ENCODE results near the gene USP30.

The USP30 gene

DNA sequence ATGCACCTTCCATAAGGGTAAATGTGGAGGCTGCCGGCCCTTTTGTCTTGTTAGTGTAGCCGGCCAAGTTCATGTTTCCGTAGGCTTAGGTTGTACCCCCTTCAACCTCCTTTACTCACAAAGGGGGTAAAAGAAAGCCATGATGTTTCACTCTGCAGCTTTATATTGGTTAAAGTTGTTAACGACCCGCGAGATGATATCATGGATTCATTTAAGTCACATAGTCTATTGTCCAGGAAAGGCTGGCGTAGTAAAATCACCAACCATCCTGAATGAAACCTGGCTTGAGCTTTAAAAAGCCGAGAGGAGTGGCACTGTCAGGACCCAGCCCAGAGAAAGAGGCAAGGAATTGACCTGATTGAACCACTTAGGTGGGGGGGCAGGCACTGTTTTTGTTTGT, 46.3 kb downstream of the USP30 start:
- H3K36me3 ChIP-seq (ENCODE audit: insufficient read depth, low read length), result peaks cover 25% of the 10 kb centered on the region; the same call in 1 of the 2 replicates
- H3K4me1 ChIP-seq (ENCODE audit: insufficient read depth, low read length, poor library complexity, severe bottlenecking), result peaks cover 23% of the 10 kb centered on the region
- peak overlapping the region; percentile 61; the same call in 1 of the 2 replicates for H2AFZ ChIP-seq (ENCODE audit: low read length)

DNA sequence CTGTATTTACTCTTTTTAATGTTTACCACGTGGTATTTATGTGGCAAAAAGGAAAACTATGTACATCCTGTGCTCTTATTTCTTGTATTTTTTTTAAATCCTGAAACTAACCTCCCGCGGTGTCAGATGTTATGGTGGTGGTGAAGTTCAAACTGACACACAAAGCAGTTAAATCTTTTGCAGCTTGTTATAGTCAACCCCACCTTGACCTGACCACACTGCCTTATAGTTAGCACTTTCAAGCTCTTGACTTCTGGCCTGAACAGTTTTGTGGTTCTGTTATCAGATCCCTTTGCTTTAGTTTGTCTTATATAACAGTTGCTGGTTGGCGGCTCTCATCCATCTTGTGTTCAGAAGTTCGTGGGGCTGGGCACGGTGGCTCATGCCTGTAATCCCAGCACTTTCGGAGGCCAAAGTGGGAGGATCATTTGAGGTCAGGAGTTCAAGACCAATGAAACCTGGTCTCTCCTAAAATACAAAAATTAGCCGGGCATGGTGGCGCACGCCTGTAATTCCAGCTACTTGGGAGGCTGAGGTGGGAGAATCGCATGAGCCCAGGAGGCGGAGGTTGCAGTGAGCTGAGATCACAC, 47.1 kb downstream of the USP30 start:
- H3K9me2 ChIP-seq (replicated peaks; ENCODE audit: low read depth, low read length), result no peaks in the 10 kb centered on the region
- no peaks in the 10 kb centered on the region for H3K9me3 ChIP-seq (ENCODE audit: insufficient read depth, low read depth, low read length)
- TF ChIP-seq EZH2phosphoT487 (IDR thresholded peaks at IDR 0.05; ENCODE audit: borderline replicate concordance), result no peak
- TF ChIP-seq, protein P1, sequence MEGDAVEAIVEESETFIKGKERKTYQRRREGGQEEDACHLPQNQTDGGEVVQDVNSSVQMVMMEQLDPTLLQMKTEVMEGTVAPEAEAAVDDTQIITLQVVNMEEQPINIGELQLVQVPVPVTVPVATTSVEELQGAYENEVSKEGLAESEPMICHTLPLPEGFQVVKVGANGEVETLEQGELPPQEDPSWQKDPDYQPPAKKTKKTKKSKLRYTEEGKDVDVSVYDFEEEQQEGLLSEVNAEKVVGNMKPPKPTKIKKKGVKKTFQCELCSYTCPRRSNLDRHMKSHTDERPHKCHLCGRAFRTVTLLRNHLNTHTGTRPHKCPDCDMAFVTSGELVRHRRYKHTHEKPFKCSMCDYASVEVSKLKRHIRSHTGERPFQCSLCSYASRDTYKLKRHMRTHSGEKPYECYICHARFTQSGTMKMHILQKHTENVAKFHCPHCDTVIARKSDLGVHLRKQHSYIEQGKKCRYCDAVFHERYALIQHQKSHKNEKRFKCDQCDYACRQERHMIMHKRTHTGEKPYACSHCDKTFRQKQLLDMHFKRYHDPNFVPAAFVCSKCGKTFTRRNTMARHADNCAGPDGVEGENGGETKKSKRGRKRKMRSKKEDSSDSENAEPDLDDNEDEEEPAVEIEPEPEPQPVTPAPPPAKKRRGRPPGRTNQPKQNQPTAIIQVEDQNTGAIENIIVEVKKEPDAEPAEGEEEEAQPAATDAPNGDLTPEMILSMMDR (conservative IDR thresholded peaks at IDR 0.05; ENCODE audit: low read length), result no peak
- H3K27me3 ChIP-seq (ENCODE audit: insufficient read depth, low read length, poor library complexity, severe bottlenecking), result no peaks in the 10 kb centered on the region
- peaks cover 27% of the 10 kb centered on the region for H4K20me1 ChIP-seq (ENCODE audit: insufficient read depth, low read length, poor library complexity, severe bottlenecking)
- H3K79me2 ChIP-seq (ENCODE audit: insufficient read depth, low read length), result peaks cover 48% of the 10 kb centered on the region
- H3K4me2 ChIP-seq (ENCODE audit: low read depth, low read length, poor library complexity, severe bottlenecking), result peak overlapping the region; percentile 91
- peaks cover 33% of the 10 kb centered on the region; the same call in 1 of the 2 replicates for H3K36me3 ChIP-seq (ENCODE audit: insufficient read depth, low read length)
- H3K4me1 ChIP-seq (ENCODE audit: insufficient read depth, low read length, poor library complexity, severe bottlenecking), result peaks cover 23% of the 10 kb centered on the region
- no peak overlapping the region for H2AFZ ChIP-seq (ENCODE audit: low read length)
- H3K9ac ChIP-seq (ENCODE audit: low read depth, low read length, poor library complexity, severe bottlenecking), result peak overlapping the region; percentile 84
- H3K4me3 ChIP-seq (ENCODE audit: low read length, poor library complexity, severe bottlenecking), result peak overlapping the region; percentile 77
- no peaks in the 10 kb centered on the region for H3F3A ChIP-seq (ENCODE audit: low read depth)

More for the DNA sequence above, 46.3 kb downstream of the USP30 start:
- H3K9me3 ChIP-seq (ENCODE audit: insufficient read depth, low read depth, low read length), result no peaks in the 10 kb centered on the region
- H3K4me2 ChIP-seq (ENCODE audit: low read depth, low read length, poor library complexity, severe bottlenecking), result peak overlapping the region; percentile 91
- peak overlapping the region; percentile 84 for H3K9ac ChIP-seq (ENCODE audit: low read depth, low read length, poor library complexity, severe bottlenecking)
- TF ChIP-seq, protein P1 (conservative IDR thresholded peaks at IDR 0.05; ENCODE audit: low read length), result no peak
- TF ChIP-seq EZH2phosphoT487 (IDR thresholded peaks at IDR 0.05; ENCODE audit: borderline replicate concordance), result no peak
- H3K4me3 ChIP-seq (ENCODE audit: low read length, poor library complexity, severe bottlenecking), result peak overlapping the region; percentile 77
- no peaks in the 10 kb centered on the region for H3K27me3 ChIP-seq (ENCODE audit: insufficient read depth, low read length, poor library complexity, severe bottlenecking)
- H4K20me1 ChIP-seq (ENCODE audit: insufficient read depth, low read length, poor library complexity, severe bottlenecking), result peaks cover 27% of the 10 kb centered on the region
- H3F3A ChIP-seq (ENCODE audit: low read depth), result no peaks in the 10 kb centered on the region
- H3K9me2 ChIP-seq (replicated peaks; ENCODE audit: low read depth, low read length), result no peaks in the 10 kb centered on the region
- H3K79me2 ChIP-seq (ENCODE audit: insufficient read depth, low read length), result peaks cover 45% of the 10 kb centered on the region

DNA sequence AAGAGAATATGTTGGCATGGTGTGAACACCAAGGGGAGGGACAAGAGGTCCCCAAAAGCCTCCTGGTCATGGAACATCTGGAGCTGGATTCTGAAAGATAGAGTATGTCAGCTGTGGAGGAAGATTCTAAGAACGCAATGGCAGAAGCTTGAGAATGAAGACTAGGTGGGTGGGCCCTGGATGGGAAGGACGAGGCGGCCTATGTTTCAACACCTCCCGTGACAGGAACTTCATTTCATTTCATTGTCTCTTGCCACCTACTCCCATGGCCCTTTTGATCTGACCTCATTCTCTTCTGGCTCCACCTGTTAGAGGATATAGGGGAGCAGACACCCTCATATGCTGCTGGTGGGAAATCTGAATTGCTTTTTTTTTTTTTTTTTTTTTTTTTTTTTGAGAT, 48.4 kb downstream of the USP30 start:
- Histone ChIP-seq H3K27me3 (ENCODE audit: insufficient read depth, low read length, poor library complexity, severe bottlenecking) (no peaks in the 10 kb centered on the region), H3K79me2 (ENCODE audit: insufficient read depth, low read length) (peaks cover 50% of the 10 kb centered on the region), H3K36me3 (ENCODE audit: insufficient read depth, low read length) (peaks cover 45% of the 10 kb centered on the region; the same call in 1 of the 2 replicates), H2AFZ (ENCODE audit: low read length) (no peak overlapping the region), H4K20me1 (ENCODE audit: insufficient read depth, low read length, poor library complexity, severe bottlenecking) (peaks cover 29% of the 10 kb centered on the region), H3K9ac (ENCODE audit: low read depth, low read length, poor library complexity, severe bottlenecking) (peak overlapping the region; percentile 84), H3K9me3 (ENCODE audit: insufficient read depth, low read depth, low read length) (no peaks in the 10 kb centered on the region), H3K9me2 (replicated peaks; ENCODE audit: low read depth, low read length) (no peaks in the 10 kb centered on the region), H3F3A (ENCODE audit: low read depth) (no peaks in the 10 kb centered on the region), H3K4me1 (ENCODE audit: insufficient read depth, low read length, poor library complexity, severe bottlenecking) (peaks cover 23% of the 10 kb centered on the region), H3K4me3 (ENCODE audit: low read length, poor library complexity, severe bottlenecking) (peak overlapping the region; percentile 77), H3K4me2 (ENCODE audit: low read depth, low read length, poor library complexity, severe bottlenecking) (peak overlapping the region; percentile 91)
- TF ChIP-seq EZH2phosphoT487 (IDR thresholded peaks at IDR 0.05; ENCODE audit: borderline replicate concordance), result no peak
- TF ChIP-seq, protein P1 (conservative IDR thresholded peaks at IDR 0.05; ENCODE audit: low read length), result no peak

Measured in Loucy (cell line).